Loucy (cell line): ENCODE measurements around the gene ST14.
"Not testable (repeated sequence)": the region's sequence is repeated elsewhere in the genome, so short reads cannot be mapped to it uniquely, and the experiment has no call there.

Experiments used
- H2AFZ ChIP-seq: fragments of 200-600 bp; sonication (generic); 2 replicates; pipeline ENCODE4 v1.6.0; 2016; ENCODE audit warnings: antibody characterized with exemption, mild to moderate bottlenecking, low read length, moderate library complexity
- H3F3A ChIP-seq: fragments of 200-600 bp; 2 replicates; pipeline ENCODE4 v1.6.0; 2016; ENCODE audit warnings: antibody characterized with exemption, low read depth, mild to moderate bottlenecking
- H3K27me3 ChIP-seq: fragments of 200-600 bp; sonication (generic); 2 replicates; pipeline ENCODE4 v1.6.1; 2014; ENCODE audit warnings: low read length, mild to moderate bottlenecking; ENCODE audit not compliant: insufficient read depth, poor library complexity, severe bottlenecking
- H3K36me3 ChIP-seq: fragments of 200-600 bp; sonication (generic); 2 replicates; pipeline ENCODE4 v1.6.1; 2016; ENCODE audit warnings: low read length; ENCODE audit not compliant: insufficient read depth
- H3K4me1 ChIP-seq: fragments of 200-600 bp; sonication (generic); 2 replicates; pipeline ENCODE4 v1.5.1; 2014; ENCODE audit warnings: low read length, mild to moderate bottlenecking; ENCODE audit not compliant: insufficient read depth, poor library complexity, severe bottlenecking
- H3K4me2 ChIP-seq: fragments of 200-600 bp; sonication (generic); 2 replicates; pipeline ENCODE4 v1.6.0; 2014; ENCODE audit warnings: antibody characterized with exemption, low read length, low read depth, mild to moderate bottlenecking; ENCODE audit not compliant: poor library complexity, severe bottlenecking
- H3K4me3 ChIP-seq: fragments of 200-600 bp; sonication (generic); 2 replicates; pipeline ENCODE4 v1.5.1; 2014; ENCODE audit warnings: low read length, mild to moderate bottlenecking, mixed read lengths; ENCODE audit not compliant: poor library complexity, severe bottlenecking
- H3K79me2 ChIP-seq: fragments of 200-600 bp; sonication (generic); 2 replicates; pipeline ENCODE4 v1.6.1; 2014; ENCODE audit warnings: low read length; ENCODE audit not compliant: insufficient read depth
- H3K9ac ChIP-seq: fragments of 200-600 bp; sonication (generic); 2 replicates; pipeline ENCODE4 v1.6.0; 2014; ENCODE audit warnings: mild to moderate bottlenecking, low read depth, low read length, moderate library complexity; ENCODE audit not compliant: poor library complexity, severe bottlenecking
- H3K9me2 ChIP-seq: fragments of 200-600 bp; sonication (generic); replicated peaks from 2 replicates; pipeline ENCODE4 v1.6.1; 2016; ENCODE audit warnings: low read depth, low read length, mixed read lengths
- H3K9me3 ChIP-seq: fragments of 200-600 bp; sonication (generic); 2 replicates; pipeline ENCODE4 v1.6.1; 2014; ENCODE audit warnings: mild to moderate bottlenecking, antibody characterized with exemption, low read length, low read depth; ENCODE audit not compliant: insufficient read depth
- H4K20me1 ChIP-seq: fragments of 200-600 bp; sonication (generic); 2 replicates; pipeline ENCODE4 v1.6.0; 2014; ENCODE audit warnings: antibody characterized with exemption, low read length, mild to moderate bottlenecking; ENCODE audit not compliant: insufficient read depth, poor library complexity, severe bottlenecking
- CTCF ChIP-seq: fragments of 200-600 bp; sonication (generic); conservative IDR thresholded peaks from 2 replicates; pipeline ENCODE4 v1.5.1; 2014; ENCODE audit warnings: mild to moderate bottlenecking, antibody characterized with exemption, low read length
- EZH2phosphoT487 ChIP-seq: fragments of 200-600 bp; IDR thresholded peaks from 2 replicates; pipeline ENCODE4 v1.6.1; 2018; ENCODE audit warnings: antibody characterized with exemption, mild to moderate bottlenecking, moderate library complexity, borderline replicate concordance

Gene ST14

GRCh38 chr11:130220311-130221035 is 60.9 kb downstream of the ST14 start:
- Histone ChIP-seq H3K9ac (no peak overlapping the region), H2AFZ (no peak overlapping the region), H3K9me3 (no peaks in the 10 kb centered on the region), H3K4me1 (no peaks in the 10 kb centered on the region), H3K9me2 (no peaks in the 10 kb centered on the region), H3F3A (no peaks in the 10 kb centered on the region), H4K20me1 (no peaks in the 10 kb centered on the region), H3K4me2 (no peak overlapping the region), H3K36me3 (no peaks in the 10 kb centered on the region), H3K27me3 (no peaks in the 10 kb centered on the region), H3K79me2 (no peaks in the 10 kb centered on the region), H3K4me3 (no peak overlapping the region)
- TF ChIP-seq CTCF (no peak), EZH2phosphoT487 (no peak)

GRCh38 chr11:130223291-130223971 is 63.8 kb downstream of the ST14 start:
- no peaks in the 10 kb centered on the region for H3K9me3 ChIP-seq

GRCh38 chr11:130227373-130227772 is 67.8 kb downstream of the ST14 start:
- TF ChIP-seq CTCF (no peak), EZH2phosphoT487 (no peak)
- H3K79me2 ChIP-seq = no peaks in the 10 kb centered on the region
- H3K9ac ChIP-seq = no peak overlapping the region
- H2AFZ ChIP-seq = no peak overlapping the region
- H3K27me3 ChIP-seq = no peaks in the 10 kb centered on the region
- H3F3A ChIP-seq = no peaks in the 10 kb centered on the region
- H3K36me3 ChIP-seq = peaks cover 17% of the 10 kb centered on the region; the same call in 1 of the 2 replicates
- no peaks in the 10 kb centered on the region for H3K9me3 ChIP-seq
- no peaks in the 10 kb centered on the region for H3K9me2 ChIP-seq
- H3K4me2 ChIP-seq = no peak overlapping the region
- no peaks in the 10 kb centered on the region for H3K4me1 ChIP-seq
- H4K20me1 ChIP-seq = no peaks in the 10 kb centered on the region
- H3K4me3 ChIP-seq = no peak overlapping the region

More at GRCh38 chr11:130223291-130223971, 63.8 kb downstream of the ST14 start:
- Histone ChIP-seq H2AFZ (no peak overlapping the region), H3K27me3 (no peaks in the 10 kb centered on the region), H3K4me2 (no peak overlapping the region), H3F3A (no peaks in the 10 kb centered on the region), H4K20me1 (no peaks in the 10 kb centered on the region), H3K9ac (no peak overlapping the region), H3K79me2 (no peaks in the 10 kb centered on the region), H3K36me3 (no peaks in the 10 kb centered on the region), H3K9me2 (no peaks in the 10 kb centered on the region), H3K4me1 (no peaks in the 10 kb centered on the region), H3K4me3 (no peak overlapping the region)
- TF ChIP-seq EZH2phosphoT487 = no peak
- TF ChIP-seq CTCF = no peak

- H3F3A ChIP-seq, H3K9me2 ChIP-seq, H3K9me3 ChIP-seq, H3K9ac ChIP-seq, H4K20me1 ChIP-seq, H3K4me2 ChIP-seq, H3K4me3 ChIP-seq, H3K27me3 ChIP-seq, H3K79me2 ChIP-seq, H3K4me1 ChIP-seq, H2AFZ ChIP-seq: not testable (repeated sequence)
- peaks cover 70% of the 10 kb centered on the region for H3K36me3 ChIP-seq
Observed at GRCh38 chr11:130233486-130233885, 73.9 kb downstream of the ST14 start.

- peaks cover 74% of the 10 kb centered on the region for H3K36me3 ChIP-seq
- H3K4me2 ChIP-seq, H4K20me1 ChIP-seq, H3F3A ChIP-seq, H3K4me3 ChIP-seq, H3K79me2 ChIP-seq, H2AFZ ChIP-seq, H3K4me1 ChIP-seq, H3K9me2 ChIP-seq, H3K27me3 ChIP-seq, H3K9ac ChIP-seq, H3K9me3 ChIP-seq: not testable (repeated sequence)
Observed at GRCh38 chr11:130233888-130234287, 74.3 kb downstream of the ST14 start.
